GM23338 (cell line): ENCODE data around the gene LDLRAD3. TPM values are rescaled to one million over a fixed set of nuclear protein-coding genes. Genes with fewer than 3 reads are reported as not detected.

ENCODE experiments used
- ATAC-seq: fragments of 200-7000 bp; cut with Tn5 transposase; 3 replicates; pipeline ENCODE4 v1.9.1; 2020
- DNase-seq: peaks from one replicate; pipeline ENCODE4 v3.0.0-alpha.2; 2015; ENCODE audit warnings: low spot score
- H2AFZ ChIP-seq: fragments of 200-600 bp; sonication (generic); 2 replicates; pipeline ENCODE4 v1.8.0; 2016; ENCODE audit warnings: antibody characterized with exemption, mild to moderate bottlenecking, moderate library complexity
- H3F3A ChIP-seq: fragments of 200-600 bp; sonication (generic); replicated peaks from 2 replicates; pipeline ENCODE4 v1.8.0; 2017; ENCODE audit warnings: antibody characterized with exemption, mixed run types, low read depth
- H3K27ac ChIP-seq: fragments of 200-600 bp; sonication (generic); 2 replicates; pipeline ENCODE4 v1.6.1; 2016; ENCODE audit warnings: low read depth
- H3K27me3 ChIP-seq: fragments of 200-600 bp; sonication (generic); 2 replicates; pipeline ENCODE4 v1.8.0; 2016; ENCODE audit warnings: mild to moderate bottlenecking, mixed run types, moderate library complexity; ENCODE audit not compliant: insufficient read depth
- H3K36me3 ChIP-seq: fragments of 200-600 bp; sonication (generic); 2 replicates; pipeline ENCODE4 v1.8.0; 2016; ENCODE audit warnings: mild to moderate bottlenecking; ENCODE audit not compliant: insufficient read depth
- H3K4me1 ChIP-seq: fragments of 200-600 bp; sonication (generic); 2 replicates; pipeline ENCODE4 v1.8.0; 2016; ENCODE audit warnings: mild to moderate bottlenecking, moderate library complexity; ENCODE audit not compliant: insufficient read depth
- H3K4me2 ChIP-seq: fragments of 200-600 bp; sonication (generic); 2 replicates; pipeline ENCODE4 v1.7.1; 2017; ENCODE audit warnings: mixed run types
- H3K4me3 ChIP-seq: fragments of 200-600 bp; sonication (generic); 2 replicates; pipeline ENCODE4 v1.6.1; 2016; ENCODE audit warnings: mixed run types
- H3K79me2 ChIP-seq: fragments of 200-600 bp; sonication (generic); replicated peaks from 2 replicates; pipeline ENCODE4 v1.8.0; 2017; ENCODE audit warnings: mild to moderate bottlenecking; ENCODE audit not compliant: insufficient read depth
- H3K9me2 ChIP-seq: fragments of 200-600 bp; sonication (generic); 2 replicates; pipeline ENCODE4 v1.8.0; 2017; ENCODE audit not compliant: insufficient read depth
- H4K20me1 ChIP-seq: fragments of 200-600 bp; sonication (generic); replicated peaks from 2 replicates; pipeline ENCODE4 v1.8.0; 2017; ENCODE audit warnings: mild to moderate bottlenecking; ENCODE audit not compliant: insufficient read depth
- H3K27ac Mint-ChIP-seq: 2 replicates; pipeline ENCODE4 v1.8.0; 2020; ENCODE audit warnings: inconsistent platforms, mild to moderate bottlenecking, moderate library complexity, mixed read lengths
- H3K27me3 Mint-ChIP-seq: 3 replicates; pipeline ENCODE4 v1.8.0; 2022; ENCODE audit warnings: low read depth, mild to moderate bottlenecking, moderate library complexity, mixed read lengths, inconsistent platforms; ENCODE audit not compliant: insufficient read depth, poor library complexity
- H3K36me3 Mint-ChIP-seq: 3 replicates; pipeline ENCODE4 v1.8.0; 2021; ENCODE audit warnings: low read depth, mild to moderate bottlenecking, inconsistent platforms, moderate library complexity, mixed read lengths
- H3K4me1 Mint-ChIP-seq: 3 replicates; pipeline ENCODE4 v1.8.0; 2020; ENCODE audit warnings: mild to moderate bottlenecking, inconsistent platforms, mixed read lengths
- H3K4me3 Mint-ChIP-seq: 3 replicates; pipeline ENCODE4 v1.8.0; 2021; ENCODE audit warnings: moderate library complexity, mild to moderate bottlenecking, inconsistent platforms, mixed read lengths
- H3K9me3 Mint-ChIP-seq: 3 replicates; pipeline ENCODE4 v1.8.0; 2020; ENCODE audit warnings: moderate library complexity, mild to moderate bottlenecking, inconsistent platforms, mixed read lengths
- CTCF ChIP-seq, 2 experiments: fragments of 200-600 bp in 1 of 2; sonication (generic) in 1 of 2; conservative IDR thresholded peaks; 2 replicates each; pipeline versions ENCODE4 v1.5.1 to v1.6.1; 2016 to 2017; ENCODE audit warnings: antibody characterized with exemption in 2 of 2, low read depth in 2 of 2, mild to moderate bottlenecking in 2 of 2, moderate library complexity in 1 of 2
- ETS1 ChIP-seq: IDR thresholded peaks from 2 replicates; pipeline ENCODE4 v1.6.1; 2016; ENCODE audit warnings: antibody characterized with exemption
- EZH2 ChIP-seq: fragments of 200-600 bp; sonication (generic); IDR thresholded peaks from one replicate; pipeline ENCODE4 v1.8.0; 2017; ENCODE audit warnings: antibody characterized with exemption, mild to moderate bottlenecking, low read depth; ENCODE audit not compliant: unreplicated experiment
- EZH2phosphoT487 ChIP-seq: fragments of 200-600 bp; sonication (generic); IDR thresholded peaks from one replicate; pipeline ENCODE4 v1.8.1; 2018; ENCODE audit warnings: antibody characterized with exemption; ENCODE audit not compliant: unreplicated experiment
- JUNB ChIP-seq: IDR thresholded peaks from one replicate; pipeline ENCODE4 v1.6.1; 2016; ENCODE audit warnings: antibody characterized with exemption; ENCODE audit not compliant: unreplicated experiment
- POLR2AphosphoS5 ChIP-seq: IDR thresholded peaks from 2 replicates; pipeline ENCODE4 v1.6.1; 2016; ENCODE audit warnings: antibody characterized with exemption, low read depth
- REST ChIP-seq: IDR thresholded peaks from one replicate; pipeline ENCODE4 v1.6.1; 2018; ENCODE audit warnings: antibody characterized with exemption; ENCODE audit not compliant: unreplicated experiment
- STAT1 ChIP-seq: IDR thresholded peaks from one replicate; pipeline ENCODE4 v1.6.1; 2016; ENCODE audit warnings: antibody characterized with exemption; ENCODE audit not compliant: unreplicated experiment
- ZNF114 ChIP-seq: fragments of 250-450 bp; sonication (Bioruptor Pico); IDR thresholded peaks from 2 replicates; pipeline ENCODE4 v1.5.0; 2020; ENCODE audit warnings: mild to moderate bottlenecking, moderate library complexity
- ZNF331 ChIP-seq: fragments of 250-450 bp; sonication (Bioruptor Pico); IDR thresholded peaks from 2 replicates; pipeline ENCODE4 v1.5.0; 2020; ENCODE audit warnings: low read depth, mild to moderate bottlenecking, moderate library complexity
- ZNF462 ChIP-seq: fragments of 250-450 bp; sonication (Bioruptor Pico); IDR thresholded peaks from 2 replicates; pipeline ENCODE4 v1.5.0; 2020; ENCODE audit warnings: mild to moderate bottlenecking, moderate library complexity
- polyA plus RNA-seq: library from polyadenylated mRNA; unstranded; fragments of >200 nt; fragmentation: Nextera tagmentation; extraction: Ambion mirVana; gene quantifications from 2 replicates; pipeline ENCODE4 v1.2.1, GENCODE V29; 2016
- total RNA-seq: library from RNA; depleted of rRNA; stranded (reverse); fragments of >200 nt; shearing (Covaris generic); gene quantifications from 2 replicates; pipeline ENCODE4 v1.2.3, GENCODE V29; 2014

Gene LDLRAD3
- total and polyA plus RNA-seq, 2 experiments from 2014 or later: 8.5 to 19.4 TPM

GRCh38 chr11:36007127-36007655, 63.3 kb downstream of the LDLRAD3 start (continued):
- TF ChIP-seq ZNF462 (CRISPR knock-in tag): no peak
- TF ChIP-seq EZH2: no peak
- no peak for TF ChIP-seq EZH2phosphoT487
- TF ChIP-seq ETS1: no peak

- H3K36me3 ChIP-seq: no peaks in the 10 kb centered on the region
- H3K27me3 ChIP-seq: no peaks in the 10 kb centered on the region
- H4K20me1 ChIP-seq: peaks cover 3% of the 10 kb centered on the region; the same call in 1 of the 2 replicates
- H3K27me3 Mint-ChIP-seq: no peaks in the 10 kb centered on the region
- peaks cover 26% of the 10 kb centered on the region for H3K36me3 Mint-ChIP-seq
- peaks cover 5% of the 10 kb centered on the region; the same call in 1 of the 2 replicates for H3K9me2 ChIP-seq
- no peak overlapping the region for H3K27ac ChIP-seq
- peaks cover 11% of the 10 kb centered on the region for H3K4me1 ChIP-seq
- DNase-seq (no peak), ATAC-seq (no peak)
- no peak overlapping the region for H3K4me3 ChIP-seq
- H3K9me3 Mint-ChIP-seq: peaks cover 25% of the 10 kb centered on the region
- H3K27ac Mint-ChIP-seq: no peak overlapping the region
- peaks cover 21% of the 10 kb centered on the region for H3K4me1 Mint-ChIP-seq
- H2AFZ ChIP-seq: no peak overlapping the region
- H3K79me2 ChIP-seq: peaks cover 62% of the 10 kb centered on the region
- H3K4me3 Mint-ChIP-seq: no peak overlapping the region
- H3F3A ChIP-seq: no peaks in the 10 kb centered on the region
- H3K4me2 ChIP-seq: no peak overlapping the region
- TF ChIP-seq JUNB: no peak
- TF ChIP-seq ZNF331 (CRISPR knock-in tag): no peak
- TF ChIP-seq POLR2AphosphoS5: no peak
- no peak for TF ChIP-seq ZNF114 (CRISPR knock-in tag)
- no peak for TF ChIP-seq STAT1
- no peak for TF ChIP-seq EZH2
- no peak for TF ChIP-seq REST
- TF ChIP-seq CTCF (conservative IDR thresholded peaks at IDR 0.05; ENCODE audit: low read depth in 2 of 2): no peak
- no peak for TF ChIP-seq EZH2phosphoT487
These were observed 64.7 kb downstream of the LDLRAD3 start for GRCh38 chr11:36008584-36008983.
